ENCODE data around the gene EFCAB13.

The EFCAB13 gene, protein sequence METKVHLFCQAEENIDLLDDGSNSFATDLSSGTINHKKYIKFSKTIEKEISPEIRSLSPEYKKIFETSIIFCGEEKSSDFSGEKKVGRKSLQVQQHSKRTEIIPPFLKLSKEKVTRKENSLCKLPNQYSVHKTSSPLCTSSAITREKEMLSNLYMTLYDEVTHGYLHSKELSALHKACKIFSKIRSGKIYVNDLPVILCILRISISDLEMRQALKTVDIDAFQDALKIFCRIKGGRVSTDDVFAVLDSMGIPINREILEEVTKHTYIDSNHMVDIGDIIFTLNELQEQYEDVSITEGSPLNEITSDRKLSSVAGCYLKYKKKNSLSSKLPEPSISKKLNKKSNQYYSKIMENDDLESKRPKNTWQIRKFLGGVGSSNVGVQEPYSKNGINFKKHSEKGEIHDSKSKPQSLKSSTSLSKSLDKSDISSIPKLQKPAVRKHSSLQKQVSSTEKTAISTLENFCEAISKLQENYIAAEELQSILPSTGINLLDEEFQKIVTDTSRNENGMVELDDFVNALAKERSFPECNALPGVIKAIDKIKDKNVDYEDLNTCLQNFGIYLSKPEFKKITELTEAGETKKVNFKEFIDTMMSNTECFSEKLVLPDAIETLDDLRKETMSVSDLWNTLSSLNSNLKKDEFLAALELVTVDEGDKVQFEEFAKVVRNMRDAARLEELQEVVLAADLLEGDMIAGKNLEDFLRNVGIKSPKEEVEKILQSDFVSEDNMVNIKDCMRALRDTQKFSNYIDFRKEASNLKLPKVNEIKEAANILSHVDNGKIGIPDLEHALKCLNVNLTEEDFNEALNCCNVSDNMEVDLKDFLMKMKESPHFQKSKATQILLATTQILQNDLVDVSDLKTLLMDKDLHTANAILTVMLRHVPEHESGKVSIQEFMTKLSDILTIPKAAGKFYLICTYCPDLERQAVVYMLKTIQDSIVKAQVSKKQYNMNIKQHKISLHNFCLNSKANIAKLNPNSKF

DNA sequence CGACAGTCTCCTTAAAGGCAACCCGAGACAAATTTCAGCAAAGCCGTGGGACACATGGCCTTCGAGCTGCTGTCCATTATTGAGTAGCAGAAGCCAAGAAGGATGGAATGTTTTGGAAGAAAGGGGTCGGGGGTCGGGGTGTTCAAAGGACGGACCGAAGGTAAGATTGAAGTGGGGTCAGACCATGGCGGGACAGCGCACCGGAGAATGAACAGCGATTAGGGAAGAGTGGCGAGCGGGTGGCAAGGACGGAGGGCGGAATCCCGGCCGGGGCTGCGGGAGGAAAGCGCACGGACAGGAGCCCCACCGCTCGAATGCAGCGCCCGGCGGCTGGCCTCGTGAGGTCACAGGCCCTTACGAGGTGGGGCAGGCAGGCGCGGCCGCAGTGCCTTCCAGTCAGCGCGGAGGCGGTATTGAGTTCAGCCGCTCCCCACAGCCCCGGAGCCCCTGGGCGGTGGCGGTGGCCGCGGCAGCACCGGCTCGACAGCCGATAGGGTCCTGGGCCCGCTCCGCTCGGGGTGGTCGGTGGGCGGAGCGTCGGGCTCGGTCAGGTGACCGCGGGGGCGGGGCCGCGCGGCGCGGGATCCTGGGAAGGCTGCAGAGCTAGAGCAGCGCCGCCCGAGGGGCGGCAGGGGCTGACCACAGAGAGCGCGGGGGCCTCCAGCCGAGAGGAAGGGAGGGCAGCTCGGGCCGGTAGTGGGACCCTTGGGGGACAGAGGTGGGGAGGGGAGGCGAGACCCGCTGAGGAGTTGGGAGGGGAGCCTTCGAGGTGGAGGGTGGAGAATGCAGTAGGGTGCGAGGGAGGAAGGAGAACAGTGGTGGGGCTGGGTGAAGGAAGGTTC lies at the start of gene EFCAB13:
TSS of gene EFCAB13 (plus strand) at position 574 of the 842 bp plus-strand sequence. CDS start 4,399 bp downstream, outside the sequence.
- H3K9ac ChIP-seq (ENCODE audit: insufficient read length, low read depth), result peak within 1 kb of the TSS; percentile 79
- H3K4me1 ChIP-seq (ENCODE audit: insufficient read depth, insufficient read length), result no peaks in the 10 kb centered on the region
- H3K9me3 ChIP-seq (ENCODE audit: insufficient read depth, low read length), result peaks cover 8% of the 10 kb centered on the region; the same call in 1 of the 2 replicates
- H3K36me3 ChIP-seq (ENCODE audit: insufficient read depth, insufficient read length, low read length), result no peaks in the 10 kb centered on the region
- TF ChIP-seq SUZ12 (IDR thresholded peaks at IDR 0.05; ENCODE audit: extremely low read depth, insufficient read depth, insufficient read length) (no peak), ZNF274 (IDR thresholded peaks at IDR 0.05; ENCODE audit: low read depth, low read length) (no peak), YY1 (IDR thresholded peaks at IDR 0.05; ENCODE audit: insufficient read depth, insufficient read length) (no peak)
- no peaks in the 10 kb centered on the region for H3K27me3 ChIP-seq (ENCODE audit: insufficient read depth, insufficient read length)
- DNase-seq (ENCODE audit: low read depth, low spot score), result peak; percentile 84
- H3K4me3 ChIP-seq (ENCODE audit: insufficient read length, low read depth), result peak within 1 kb of the TSS; percentile 66

DNA sequence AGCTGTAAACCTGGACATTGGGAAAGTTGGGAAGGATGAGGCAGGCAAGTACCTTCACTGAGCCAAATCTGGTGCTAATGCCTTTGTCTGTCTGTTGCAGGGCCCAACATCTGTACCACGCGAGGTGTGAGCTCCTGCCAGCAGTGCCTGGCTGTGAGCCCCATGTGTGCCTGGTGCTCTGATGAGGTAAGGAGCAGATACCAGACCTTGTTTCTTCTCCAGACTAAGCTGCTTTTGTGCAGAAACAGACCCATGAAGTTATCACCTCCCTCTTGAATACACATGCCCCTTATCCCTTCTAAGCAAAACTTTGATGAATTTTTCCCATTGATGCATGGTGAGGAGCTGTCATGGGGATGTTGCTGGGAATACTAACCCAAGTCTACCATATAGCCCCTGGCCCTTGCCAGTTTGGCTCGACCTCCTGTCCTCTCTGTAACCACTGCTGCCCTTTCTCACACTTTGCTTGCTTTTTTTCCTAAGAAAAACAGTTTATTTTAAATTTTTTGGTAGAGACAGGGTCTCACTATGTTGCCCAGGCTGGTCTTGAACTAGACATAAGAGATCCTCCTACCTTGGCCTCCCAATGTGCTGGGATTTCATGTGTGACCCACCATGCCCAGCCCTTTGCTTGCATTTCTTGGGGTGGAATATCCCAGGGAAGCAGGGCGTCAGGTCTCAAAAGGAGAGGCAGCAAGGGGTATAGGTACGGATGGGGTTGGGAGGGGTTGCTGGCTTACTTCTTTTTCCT lies 49.3 kb upstream of the EFCAB13 start:
- H3K4me1 ChIP-seq (ENCODE audit: insufficient read depth, insufficient read length), result peaks cover 14% of the 10 kb centered on the region

DNA sequence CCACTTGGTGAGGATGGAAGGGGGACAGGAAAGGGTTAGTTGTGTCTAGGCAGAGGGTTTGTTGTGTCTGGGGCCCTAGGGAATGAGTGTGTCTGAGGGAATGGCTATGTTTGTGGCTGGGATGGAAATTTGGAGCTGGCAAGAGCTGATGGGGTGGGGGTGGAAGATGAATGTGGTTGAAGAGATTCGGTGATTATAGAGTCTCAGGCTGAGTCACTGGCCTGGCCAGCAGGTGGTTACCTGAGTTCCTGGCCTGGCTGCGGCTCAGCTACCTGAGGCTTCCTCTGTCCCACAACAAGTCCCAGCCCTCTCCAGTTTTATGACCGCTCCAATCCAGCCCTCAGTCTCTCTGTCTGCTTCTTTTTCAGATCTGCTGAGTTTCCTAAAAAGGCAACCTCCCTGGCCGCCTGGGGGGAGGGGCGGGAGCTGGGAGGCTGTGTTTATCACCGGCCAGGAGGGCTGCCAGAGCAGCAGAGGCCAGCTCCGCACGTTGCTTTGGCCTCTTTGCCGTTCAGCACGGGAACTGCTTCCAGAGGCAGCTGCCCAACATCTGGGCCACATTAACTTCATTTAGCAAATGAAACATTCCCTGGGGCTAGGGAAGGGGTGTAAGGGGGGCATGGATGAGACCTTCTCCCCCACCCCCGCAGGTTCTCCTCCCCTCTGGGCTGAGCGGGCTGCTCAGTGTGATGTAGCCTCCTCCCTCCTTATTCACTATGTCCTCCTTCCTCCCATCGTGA lies 48.3 kb upstream of the EFCAB13 start:
- no peak for TF ChIP-seq SUZ12 (IDR thresholded peaks at IDR 0.05; ENCODE audit: extremely low read depth, insufficient read depth, insufficient read length)
- TF ChIP-seq YY1 (IDR thresholded peaks at IDR 0.05; ENCODE audit: insufficient read depth, insufficient read length), result no peak
- TF ChIP-seq ZNF274 (IDR thresholded peaks at IDR 0.05; ENCODE audit: low read depth, low read length), result no peak
- Histone ChIP-seq H3K9ac (ENCODE audit: insufficient read length, low read depth) (peak overlapping the region; percentile 63), H3K4me3 (ENCODE audit: insufficient read length, low read depth) (no peak overlapping the region), H3K4me1 (ENCODE audit: insufficient read depth, insufficient read length) (peaks cover 14% of the 10 kb centered on the region), H3K27me3 (ENCODE audit: insufficient read depth, insufficient read length) (no peaks in the 10 kb centered on the region), H3K9me3 (ENCODE audit: insufficient read depth, low read length) (no peaks in the 10 kb centered on the region), H3K36me3 (ENCODE audit: insufficient read depth, insufficient read length, low read length) (no peaks in the 10 kb centered on the region)
- DNase-seq (ENCODE audit: low read depth, low spot score), result no peak

More for the DNA sequence above, 49.3 kb upstream of the EFCAB13 start:
- H3K36me3 ChIP-seq (ENCODE audit: insufficient read depth, insufficient read length, low read length), result no peaks in the 10 kb centered on the region
- H3K9ac ChIP-seq (ENCODE audit: insufficient read length, low read depth), result no peak overlapping the region
- TF ChIP-seq SUZ12 (IDR thresholded peaks at IDR 0.05; ENCODE audit: extremely low read depth, insufficient read depth, insufficient read length), result no peak
- no peak for TF ChIP-seq ZNF274 (IDR thresholded peaks at IDR 0.05; ENCODE audit: low read depth, low read length)
- H3K27me3 ChIP-seq (ENCODE audit: insufficient read depth, insufficient read length), result no peaks in the 10 kb centered on the region
- DNase-seq (ENCODE audit: low read depth, low spot score), result no peak
- no peak overlapping the region for H3K4me3 ChIP-seq (ENCODE audit: insufficient read length, low read depth)
- H3K9me3 ChIP-seq (ENCODE audit: insufficient read depth, low read length), result 0 out of 2 replicates have a peak, but pooled peaks cover 7% of the 10 kb centered on the region

DNA sequence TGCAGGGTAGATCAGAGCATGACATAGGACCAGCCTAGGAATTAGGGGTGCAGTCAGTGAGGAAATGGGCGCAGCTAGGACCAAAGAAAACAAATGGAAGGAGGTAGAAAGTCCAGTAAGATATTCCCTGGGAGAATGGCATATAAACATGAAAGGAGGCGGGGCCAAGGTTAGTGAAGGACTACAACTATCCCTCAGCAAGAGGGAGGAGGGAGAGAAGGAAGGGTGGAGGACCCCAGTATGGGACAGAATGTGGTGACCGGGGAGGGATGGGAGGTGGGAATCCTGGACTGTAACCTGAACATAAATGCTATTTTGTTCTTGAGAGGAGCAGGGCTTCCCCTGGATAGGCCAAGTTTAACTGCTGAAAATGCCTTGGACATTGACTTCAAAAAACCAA lies 47.3 kb upstream of the EFCAB13 start:
- H3K27me3 ChIP-seq (ENCODE audit: insufficient read depth, insufficient read length), result no peaks in the 10 kb centered on the region
- H3K4me1 ChIP-seq (ENCODE audit: insufficient read depth, insufficient read length), result peaks cover 14% of the 10 kb centered on the region
- H3K36me3 ChIP-seq (ENCODE audit: insufficient read depth, insufficient read length, low read length), result no peaks in the 10 kb centered on the region
- H3K9ac ChIP-seq (ENCODE audit: insufficient read length, low read depth), result no peak overlapping the region
- DNase-seq (ENCODE audit: low read depth, low spot score), result no peak
- no peaks in the 10 kb centered on the region for H3K9me3 ChIP-seq (ENCODE audit: insufficient read depth, low read length)
- no peak overlapping the region for H3K4me3 ChIP-seq (ENCODE audit: insufficient read length, low read depth)
- TF ChIP-seq YY1 (IDR thresholded peaks at IDR 0.05; ENCODE audit: insufficient read depth, insufficient read length) (no peak), ZNF274 (IDR thresholded peaks at IDR 0.05; ENCODE audit: low read depth, low read length) (no peak), SUZ12 (IDR thresholded peaks at IDR 0.05; ENCODE audit: extremely low read depth, insufficient read depth, insufficient read length) (no peak)

DNA sequence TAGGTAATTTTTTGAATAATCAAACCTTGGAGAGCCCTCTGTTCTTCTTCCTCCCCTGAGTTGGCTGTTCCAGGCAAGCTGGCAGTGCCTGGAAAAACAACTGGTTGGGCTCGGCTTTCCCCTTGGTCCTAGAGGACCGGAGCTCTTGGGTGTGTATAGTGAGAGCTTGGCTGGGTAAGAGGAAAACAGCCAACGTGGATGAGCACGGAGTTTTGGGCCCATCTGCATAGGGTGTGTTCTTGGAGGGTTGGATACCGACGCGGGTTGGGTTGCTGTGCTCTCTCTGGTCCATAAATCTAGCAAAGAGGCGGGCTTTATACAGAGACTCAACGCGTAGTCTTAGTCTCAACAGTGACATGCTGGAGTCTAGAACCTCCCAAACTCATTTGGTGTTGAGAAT lies 46.9 kb upstream of the EFCAB13 start:
- Histone ChIP-seq H3K9ac (ENCODE audit: insufficient read length, low read depth) (no peak overlapping the region), H3K4me1 (ENCODE audit: insufficient read depth, insufficient read length) (peaks cover 14% of the 10 kb centered on the region), H3K4me3 (ENCODE audit: insufficient read length, low read depth) (no peak overlapping the region), H3K27me3 (ENCODE audit: insufficient read depth, insufficient read length) (no peaks in the 10 kb centered on the region), H3K36me3 (ENCODE audit: insufficient read depth, insufficient read length, low read length) (no peaks in the 10 kb centered on the region), H3K9me3 (ENCODE audit: insufficient read depth, low read length) (no peaks in the 10 kb centered on the region)
- DNase-seq (ENCODE audit: low read depth, low spot score), result no peak
- TF ChIP-seq YY1 (IDR thresholded peaks at IDR 0.05; ENCODE audit: insufficient read depth, insufficient read length) (no peak), SUZ12 (IDR thresholded peaks at IDR 0.05; ENCODE audit: extremely low read depth, insufficient read depth, insufficient read length) (no peak), ZNF274 (IDR thresholded peaks at IDR 0.05; ENCODE audit: low read depth, low read length) (no peak)
